ENCODE data around the gene TMC2.
"Not testable (repeated sequence)": the region's sequence is repeated elsewhere in the genome, so short reads cannot be mapped to it uniquely, and the experiment has no call there.

TMC2 gene

GRCh38 chr20:2526218-2526583, 10.2 kb upstream of the TMC2 start:
- not testable (repeated sequence) for DNase-seq (ENCODE audit: low read depth)

GRCh38 chr20:2527762-2528161, 8.6 kb upstream of the TMC2 start:
- DNase-seq (ENCODE audit: low read depth): no peak

- DNase-seq (ENCODE audit: low read depth): no peak
Measured at GRCh38 chr20:2528671-2529271, 7.6 kb upstream of the TMC2 start.

GRCh38 chr20:2533118-2533517, 3.3 kb upstream of the TMC2 start:
- no peak for DNase-seq (ENCODE audit: low read depth)

- no peak for DNase-seq (ENCODE audit: low read depth)
Measured at GRCh38 chr20:2535711-2536559, 438 bp upstream of the TMC2 start.

- DNase-seq (ENCODE audit: low read depth): no peak
Measured at GRCh38 chr20:2537101-2537500, 728 bp downstream of the TMC2 start.

- DNase-seq (ENCODE audit: low read depth): no peak
Measured at GRCh38 chr20:2538356-2538755, 2.0 kb downstream of the TMC2 start.

GRCh38 chr20:2538931-2539720, 2.8 kb downstream of the TMC2 start:
- no peak for DNase-seq (ENCODE audit: low read depth)

- no peak for DNase-seq (ENCODE audit: low read depth)
Measured at GRCh38 chr20:2541940-2542339, 5.6 kb downstream of the TMC2 start.

GRCh38 chr20:2542361-2542760, 6.0 kb downstream of the TMC2 start:
- no peak for DNase-seq (ENCODE audit: low read depth)

- DNase-seq (ENCODE audit: low read depth): no peak
Measured at GRCh38 chr20:2544211-2544610, 7.8 kb downstream of the TMC2 start.

- DNase-seq (ENCODE audit: low read depth): no peak
Measured at GRCh38 chr20:2545594-2545993, 9.2 kb downstream of the TMC2 start.

GRCh38 chr20:2557873-2558580, 21.7 kb downstream of the TMC2 start:
- DNase-seq (ENCODE audit: low read depth): no peak

GRCh38 chr20:2558581-2559278, 22.4 kb downstream of the TMC2 start:
- DNase-seq (ENCODE audit: low read depth): no peak

- no peak for DNase-seq (ENCODE audit: low read depth)
Measured at GRCh38 chr20:2559279-2559626, 22.9 kb downstream of the TMC2 start.

- DNase-seq (ENCODE audit: low read depth): no peak
Measured at GRCh38 chr20:2559651-2560050, 23.3 kb downstream of the TMC2 start.

GRCh38 chr20:2563116-2563515, 26.7 kb downstream of the TMC2 start:
- DNase-seq (ENCODE audit: low read depth): no peak

- no peak for DNase-seq (ENCODE audit: low read depth)
Measured at GRCh38 chr20:2564406-2564805, 28.0 kb downstream of the TMC2 start.

- DNase-seq (ENCODE audit: low read depth): no peak
Measured at GRCh38 chr20:2575682-2576081, 39.3 kb downstream of the TMC2 start.

- no peak for DNase-seq (ENCODE audit: low read depth)
Measured at GRCh38 chr20:2576317-2576727, 39.9 kb downstream of the TMC2 start.

GRCh38 chr20:2578475-2579192, 42.3 kb downstream of the TMC2 start:
- DNase-seq (ENCODE audit: low read depth): no peak

Measured in stromal cell of bone marrow (primary cell).